CD14-positive monocyte (primary cell): ENCODE data around the gene CACNA1H. TPM values are rescaled to one million over a fixed set of nuclear protein-coding genes. Genes with fewer than 3 reads are reported as not detected.
"Not testable (repeated sequence)": the region's sequence is repeated elsewhere in the genome, so short reads cannot be mapped to it uniquely, and the experiment has no call there.

ENCODE experiments used
- DNase-seq, 3 donors: peaks; one replicate each; pipeline ENCODE4 v3.0.0-alpha.2; 2011 to 2022
- H2AFZ ChIP-seq: 2 replicates; pipeline ENCODE4 v1.6.0; 2012; ENCODE audit warnings: mild to moderate bottlenecking, low read depth, low read length, inconsistent platforms; ENCODE audit not compliant: insufficient read depth, poor library complexity, severe bottlenecking
- H3K27ac ChIP-seq, 2 donors: 1 replicate in 1 of 2; 2 replicates in 1 of 2; pipeline ENCODE4 v1.5.1; 2012 to 2013; ENCODE audit warnings: low read length in 2 of 2, control low read depth in 1 of 2, inconsistent platforms in 1 of 2, low read depth in 1 of 2, mild to moderate bottlenecking in 1 of 2
- H3K27me3 ChIP-seq, 2 donors: one replicate each; pipeline versions ENCODE4 v1.6.0 to v1.6.1; 2011 to 2013; ENCODE audit warnings: low read length in 2 of 2; ENCODE audit not compliant: control insufficient read depth in 2 of 2, insufficient read depth in 2 of 2
- H3K36me3 ChIP-seq, 2 donors: replicated peaks in 1 of 2; 1 replicate in 1 of 2; 2 replicates in 1 of 2; pipeline versions ENCODE4 v1.5.1 to v1.6.1; 2012 to 2013; ENCODE audit warnings: low read length in 2 of 2, control low read depth in 1 of 2, inconsistent platforms in 1 of 2, mild to moderate bottlenecking in 1 of 2; ENCODE audit not compliant: insufficient read depth in 2 of 2, control insufficient read depth in 1 of 2
- H3K4me1 ChIP-seq, 2 donors: 1 replicate in 1 of 2; 2 replicates in 1 of 2; pipeline versions ENCODE4 v1.5.1 to v1.6.1; 2012 to 2013; ENCODE audit warnings: low read length in 2 of 2, control low read depth in 1 of 2, inconsistent platforms in 1 of 2, mild to moderate bottlenecking in 1 of 2, moderate library complexity in 1 of 2; ENCODE audit not compliant: insufficient read depth in 2 of 2, control insufficient read depth in 1 of 2
- H3K4me2 ChIP-seq: replicated peaks from 2 replicates; pipeline ENCODE3; 2012; ENCODE audit warnings: low read length, moderate library complexity, mild to moderate bottlenecking; ENCODE audit not compliant: poor library complexity, severe bottlenecking; ENCODE audit errors: extremely low read depth
- H3K4me3 ChIP-seq, 3 experiments: fragments of 200-600 bp in 1 of 3; sonication (generic) in 1 of 3; replicated peaks in 1 of 3; 1 replicate in 2 of 3; 2 replicates in 1 of 3; pipeline ENCODE4 v1.5.1; 2011 to 2013; ENCODE audit warnings: low read length in 3 of 3, mild to moderate bottlenecking in 3 of 3, control low read depth in 2 of 3, low read depth in 2 of 3, inconsistent platforms in 1 of 3, moderate library complexity in 1 of 3
- H3K79me2 ChIP-seq: 2 replicates; pipeline ENCODE4 v1.6.0; 2012; ENCODE audit warnings: mild to moderate bottlenecking, control low read depth, inconsistent platforms, low read length, moderate library complexity; ENCODE audit not compliant: insufficient read depth
- H3K9ac ChIP-seq: 2 replicates; pipeline ENCODE4 v1.6.0; 2017; ENCODE audit warnings: low read length, mild to moderate bottlenecking; ENCODE audit not compliant: insufficient read depth, poor library complexity, severe bottlenecking
- H3K9me3 ChIP-seq, 2 donors: replicated peaks in 1 of 2; 1 replicate in 1 of 2; 2 replicates in 1 of 2; pipeline versions ENCODE4 v1.5.1 to v1.6.1; 2012 to 2013; ENCODE audit warnings: low read length in 2 of 2, control low read depth in 1 of 2; ENCODE audit not compliant: control insufficient read depth in 1 of 2, insufficient read depth in 1 of 2
- H4K20me1 ChIP-seq: 2 replicates; pipeline ENCODE4 v1.6.0; 2012; ENCODE audit warnings: mild to moderate bottlenecking, low read length, control low read depth, moderate library complexity; ENCODE audit not compliant: insufficient read depth
- H3K27ac Mint-ChIP-seq, 7 donors: one replicate each; pipeline ENCODE4 v1.8.0; 2020; ENCODE audit warnings: mild to moderate bottlenecking in 7 of 7, mixed read lengths in 7 of 7, moderate library complexity in 6 of 7, inconsistent platforms in 2 of 7
- H3K27me3 Mint-ChIP-seq, 3 donors: one replicate each; pipeline ENCODE4 v1.8.0; 2021 to 2022; ENCODE audit warnings: low read depth in 3 of 3, mild to moderate bottlenecking in 3 of 3, mixed read lengths in 3 of 3, moderate library complexity in 3 of 3, inconsistent platforms in 1 of 3
- H3K36me3 Mint-ChIP-seq, 2 donors: one replicate each; pipeline ENCODE4 v1.8.0; 2020; ENCODE audit warnings: mixed read lengths in 2 of 2, inconsistent platforms in 1 of 2, mild to moderate bottlenecking in 1 of 2
- H3K4me1 Mint-ChIP-seq: one replicate; pipeline ENCODE4 v1.8.0; 2020; ENCODE audit warnings: mild to moderate bottlenecking, mixed read lengths
- H3K4me3 Mint-ChIP-seq, 2 donors: one replicate each; pipeline ENCODE4 v1.8.0; 2020; ENCODE audit warnings: mild to moderate bottlenecking in 2 of 2, mixed read lengths in 2 of 2, moderate library complexity in 1 of 2
- H3K9me3 Mint-ChIP-seq, 7 donors: one replicate each; pipeline ENCODE4 v1.8.0; 2020 to 2022; ENCODE audit warnings: mixed read lengths in 7 of 7, mild to moderate bottlenecking in 6 of 7, moderate library complexity in 6 of 7, inconsistent platforms in 2 of 7
- WGBS: methylation state at CpG from one replicate; pipeline ENCODE4 v1.1.5; 2013; ENCODE audit warnings: missing lambda C conversion rate; ENCODE audit not compliant: insufficient coverage; 5-methylcytosine and 5-hydroxymethylcytosine counted together
- intact Hi-C, 2 donors: fragments of 100-400 bp; cut with micrococcal nuclease; formaldehyde crosslinking; loops; one replicate each; pipeline versions ENCODE4 v1.15.0 to v1.15.1; 2023
- polyA plus RNA-seq, 3 donors: library from polyadenylated mRNA; depleted of rRNA in 1 of 3; unstranded in 2 of 3; stranded (reverse) in 1 of 3; fragments of 300-500 nt in 2 of 3; fragments of >200 nt in 1 of 3; fragmentation: Illumina TruSeq in 2 of 3; gene quantifications; 1 replicate in 2 of 3; 2 replicates in 1 of 3; pipeline ENCODE4 v1.2.3, GENCODE V29; 2012 to 2021
- TF ChIP-seq, protein P1 (sequence below): fragments of 200-600 bp; IDR thresholded peaks from one replicate; pipeline ENCODE4 v1.8.0; 2022; ENCODE audit warnings: antibody characterized with exemption, mild to moderate bottlenecking

CACNA1H gene
- polyA plus RNA-seq, 3 donors: not detected

DNA sequence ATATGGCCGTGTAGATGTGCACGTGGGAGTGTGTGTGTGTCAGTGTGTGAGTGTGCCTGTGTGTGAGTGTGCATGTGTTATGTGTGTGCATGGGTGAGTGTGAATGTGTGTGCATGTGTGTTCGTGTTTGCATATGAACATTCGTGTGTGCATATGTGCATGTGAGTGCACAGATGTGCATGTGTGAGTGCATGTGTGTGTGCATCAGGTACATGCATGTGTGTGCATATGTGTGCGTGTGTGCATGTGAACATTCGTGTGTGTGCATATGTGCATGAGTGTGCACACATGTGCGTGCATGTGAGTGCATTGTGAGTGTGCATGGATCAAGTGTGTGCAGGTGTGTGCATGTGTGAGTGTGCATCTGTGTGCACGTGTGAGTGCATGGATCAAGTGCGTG lies 85.1 kb downstream of the CACNA1H start:
- DNase-seq: no peak
- Mint-ChIP-seq H3K4me1 (no peaks in the 10 kb centered on the region), H3K27me3 (peaks cover 0 to 6% (median 2%) of the 10 kb centered on the region in 3 donors), H3K4me3 (no peak overlapping the region), H3K9me3 (no peaks in the 10 kb centered on the region), H3K27ac (no peak overlapping the region), H3K36me3 (no peaks in the 10 kb centered on the region)
- no peaks in the 10 kb centered on the region for H3K36me3 ChIP-seq
- no peak overlapping the region for H3K27ac ChIP-seq
- TF ChIP-seq, protein P1, sequence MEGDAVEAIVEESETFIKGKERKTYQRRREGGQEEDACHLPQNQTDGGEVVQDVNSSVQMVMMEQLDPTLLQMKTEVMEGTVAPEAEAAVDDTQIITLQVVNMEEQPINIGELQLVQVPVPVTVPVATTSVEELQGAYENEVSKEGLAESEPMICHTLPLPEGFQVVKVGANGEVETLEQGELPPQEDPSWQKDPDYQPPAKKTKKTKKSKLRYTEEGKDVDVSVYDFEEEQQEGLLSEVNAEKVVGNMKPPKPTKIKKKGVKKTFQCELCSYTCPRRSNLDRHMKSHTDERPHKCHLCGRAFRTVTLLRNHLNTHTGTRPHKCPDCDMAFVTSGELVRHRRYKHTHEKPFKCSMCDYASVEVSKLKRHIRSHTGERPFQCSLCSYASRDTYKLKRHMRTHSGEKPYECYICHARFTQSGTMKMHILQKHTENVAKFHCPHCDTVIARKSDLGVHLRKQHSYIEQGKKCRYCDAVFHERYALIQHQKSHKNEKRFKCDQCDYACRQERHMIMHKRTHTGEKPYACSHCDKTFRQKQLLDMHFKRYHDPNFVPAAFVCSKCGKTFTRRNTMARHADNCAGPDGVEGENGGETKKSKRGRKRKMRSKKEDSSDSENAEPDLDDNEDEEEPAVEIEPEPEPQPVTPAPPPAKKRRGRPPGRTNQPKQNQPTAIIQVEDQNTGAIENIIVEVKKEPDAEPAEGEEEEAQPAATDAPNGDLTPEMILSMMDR: no peak
- H4K20me1 ChIP-seq: no peaks in the 10 kb centered on the region
- intact Hi-C loops: no loop called here
- H3K9me3 ChIP-seq: no peaks in the 10 kb centered on the region
- 90% methylated on average over 7 of the region's 9 CpGs for WGBS
- H2AFZ ChIP-seq: no peak overlapping the region
- no peaks in the 10 kb centered on the region for H3K4me1 ChIP-seq
- no peak overlapping the region for H3K4me2 ChIP-seq
- no peak overlapping the region for H3K9ac ChIP-seq
- no peaks in the 10 kb centered on the region for H3K79me2 ChIP-seq
- H3K4me3 ChIP-seq: no peak overlapping the region
- no peaks in the 10 kb centered on the region for H3K27me3 ChIP-seq

DNA sequence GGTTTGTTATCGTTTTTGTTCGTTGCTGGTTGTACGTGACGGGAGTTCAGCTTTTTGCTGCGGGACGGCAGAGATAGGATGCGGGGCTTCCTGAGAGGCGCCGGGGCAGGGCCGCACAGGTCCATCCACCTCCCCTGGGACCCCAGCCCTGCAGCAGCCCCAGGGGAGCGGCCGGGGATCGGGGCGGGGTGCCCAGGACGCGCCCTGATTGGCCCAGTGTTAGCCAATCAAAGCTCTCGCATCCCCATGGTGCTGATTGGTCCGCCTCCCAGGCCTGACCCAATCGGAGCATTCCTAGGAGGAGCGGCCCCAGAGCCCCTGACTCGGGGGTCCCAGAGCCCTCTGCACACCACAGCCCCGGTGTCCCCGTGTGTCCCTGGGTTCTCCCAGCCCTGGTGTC lies 86.0 kb downstream of the CACNA1H start:
- H3K4me3 ChIP-seq, H3K4me1 ChIP-seq, H3K4me3 Mint-ChIP-seq, H3K9me3 Mint-ChIP-seq, H3K79me2 ChIP-seq, H3K9ac ChIP-seq, H3K27ac Mint-ChIP-seq, H2AFZ ChIP-seq, intact Hi-C loops, H3K27ac ChIP-seq, H3K27me3 ChIP-seq, DNase-seq, H3K4me1 Mint-ChIP-seq, H4K20me1 ChIP-seq, H3K9me3 ChIP-seq, H3K27me3 Mint-ChIP-seq, H3K36me3 ChIP-seq, H3K36me3 Mint-ChIP-seq, H3K4me2 ChIP-seq: not testable (repeated sequence)
- 74% methylated on average over 10 of the region's 23 CpGs for WGBS

DNA sequence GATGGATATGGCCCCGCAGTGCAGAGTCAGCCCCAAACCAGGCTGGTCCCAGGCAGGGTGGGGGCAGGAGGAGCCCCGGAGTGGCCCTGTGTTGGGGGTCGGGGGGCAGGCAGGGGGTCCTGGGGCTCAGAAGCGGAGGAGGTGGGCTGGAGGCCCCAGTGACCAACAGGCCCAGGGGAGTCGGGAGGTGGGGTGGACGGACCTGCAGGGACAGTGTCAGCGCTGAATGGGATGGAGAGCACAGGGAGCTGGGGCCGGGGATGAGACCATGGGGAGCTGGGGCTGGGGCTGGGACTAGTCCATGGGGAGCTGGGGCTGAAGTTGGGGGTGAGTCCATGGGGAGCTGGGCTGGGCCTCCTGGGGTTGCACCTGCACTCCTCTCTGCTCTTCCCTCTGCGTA lies 86.7 kb downstream of the CACNA1H start:
- H3K9me3 ChIP-seq, DNase-seq, intact Hi-C loops, H3K36me3 Mint-ChIP-seq, H3K27me3 Mint-ChIP-seq, H3K4me2 ChIP-seq, H3K36me3 ChIP-seq, H3K4me3 Mint-ChIP-seq, H3K4me3 ChIP-seq, H4K20me1 ChIP-seq, H2AFZ ChIP-seq, H3K27me3 ChIP-seq, H3K9ac ChIP-seq, H3K4me1 Mint-ChIP-seq, H3K9me3 Mint-ChIP-seq, H3K79me2 ChIP-seq, H3K4me1 ChIP-seq, H3K27ac ChIP-seq, H3K27ac Mint-ChIP-seq: not testable (repeated sequence)
- WGBS: 85% methylated on average over 5 of the region's 9 CpGs

DNA sequence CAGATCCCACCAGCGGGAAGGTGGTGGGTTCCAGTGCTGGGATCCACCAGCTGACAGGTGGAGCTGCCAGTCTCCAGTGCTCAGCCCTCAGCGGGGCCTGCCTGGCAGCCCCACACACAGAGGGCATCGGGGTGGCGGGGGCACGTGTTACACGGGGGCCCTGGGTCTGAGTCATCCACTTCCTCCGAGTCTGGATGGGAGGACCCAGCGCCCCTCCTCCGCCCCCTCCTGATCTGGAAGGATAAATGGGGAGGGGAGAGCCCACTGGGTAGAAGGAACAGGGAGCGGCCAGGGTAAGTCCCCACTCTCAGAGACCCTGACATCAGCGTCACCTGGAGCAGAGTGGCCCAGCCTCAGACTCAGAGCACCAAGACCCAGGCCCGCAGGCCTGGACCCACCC lies 87.5 kb downstream of the CACNA1H start, which contains the start of gene TPSAB1:
Gene TPSAB1, plus strand, starts transcription at position 270 of the 400 bp plus-strand sequence. CDS start 234 bp downstream, outside the sequence.
- intact Hi-C loops, H3K9ac ChIP-seq, H3K4me2 ChIP-seq, H3K4me1 Mint-ChIP-seq, H3K36me3 Mint-ChIP-seq, H3K27ac ChIP-seq, DNase-seq, H2AFZ ChIP-seq, H3K9me3 ChIP-seq, H3K9me3 Mint-ChIP-seq, H4K20me1 ChIP-seq, H3K4me3 Mint-ChIP-seq, H3K79me2 ChIP-seq, H3K4me3 ChIP-seq, H3K27me3 ChIP-seq, H3K36me3 ChIP-seq, H3K27me3 Mint-ChIP-seq, H3K27ac Mint-ChIP-seq: not testable (repeated sequence)
- H3K4me1 ChIP-seq: peaks cover 8 to 11% of the 10 kb centered on the region in 2 donors
- no CpG with 5 or more reads among the region's 12 CpGs for WGBS
